Measurements from ENCODE around the gene FBXL15.

Gene FBXL15

GRCh38 chr10:102376901-102377300 lies 43.7 kb upstream of the FBXL15 start:
- no peak for TF ChIP-seq POLR2AphosphoS5 (IDR thresholded peaks at IDR 0.05; ENCODE audit: low read depth, low read length)
- no peak for TF ChIP-seq REST (IDR thresholded peaks at IDR 0.05; ENCODE audit: insufficient read depth in 1 of 2, low read depth in 2 of 2, low read length in 2 of 2)
- no peak for TF ChIP-seq FOXP2 (optimal IDR thresholded peaks at IDR 0.05; ENCODE audit: borderline replicate concordance, extremely low read depth, extremely low read length, insufficient read depth)
- no peak for TF ChIP-seq SIN3A (IDR thresholded peaks at IDR 0.05; ENCODE audit: borderline replicate concordance, insufficient read depth, low read length)
- TF ChIP-seq TAF1 (IDR thresholded peaks at IDR 0.05; ENCODE audit: borderline replicate concordance, insufficient read depth, low read length), result no peak

DNA sequence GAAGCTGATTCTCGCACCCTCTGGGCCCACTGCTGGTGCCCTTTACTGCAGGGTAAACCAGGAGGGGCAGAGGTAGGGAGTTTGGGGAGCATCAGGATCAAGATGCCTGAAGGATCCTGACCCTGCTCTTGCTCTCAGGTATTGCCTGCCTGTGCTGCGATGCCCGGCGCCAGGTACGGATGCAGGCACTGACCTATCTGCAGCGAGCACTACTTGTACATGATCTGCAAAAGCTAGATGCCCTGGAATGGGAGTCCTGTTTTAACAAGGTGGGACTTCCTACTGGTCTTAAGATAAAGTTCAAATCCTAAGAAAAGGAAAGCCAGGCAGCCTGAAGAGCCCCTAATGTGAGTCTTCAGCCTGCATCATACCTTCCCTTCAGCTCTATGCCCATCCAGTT lies 41.3 kb upstream of the FBXL15 start:
- TF ChIP-seq REST (IDR thresholded peaks at IDR 0.05; ENCODE audit: insufficient read depth in 1 of 2, low read depth in 2 of 2, low read length in 2 of 2) (no peak), TAF1 (IDR thresholded peaks at IDR 0.05; ENCODE audit: borderline replicate concordance, insufficient read depth, low read length) (no peak), FOXP2 (optimal IDR thresholded peaks at IDR 0.05; ENCODE audit: borderline replicate concordance, extremely low read depth, extremely low read length, insufficient read depth) (no peak), POLR2AphosphoS5 (IDR thresholded peaks at IDR 0.05; ENCODE audit: low read depth, low read length) (no peak), SIN3A (IDR thresholded peaks at IDR 0.05; ENCODE audit: borderline replicate concordance, insufficient read depth, low read length) (no peak)

DNA sequence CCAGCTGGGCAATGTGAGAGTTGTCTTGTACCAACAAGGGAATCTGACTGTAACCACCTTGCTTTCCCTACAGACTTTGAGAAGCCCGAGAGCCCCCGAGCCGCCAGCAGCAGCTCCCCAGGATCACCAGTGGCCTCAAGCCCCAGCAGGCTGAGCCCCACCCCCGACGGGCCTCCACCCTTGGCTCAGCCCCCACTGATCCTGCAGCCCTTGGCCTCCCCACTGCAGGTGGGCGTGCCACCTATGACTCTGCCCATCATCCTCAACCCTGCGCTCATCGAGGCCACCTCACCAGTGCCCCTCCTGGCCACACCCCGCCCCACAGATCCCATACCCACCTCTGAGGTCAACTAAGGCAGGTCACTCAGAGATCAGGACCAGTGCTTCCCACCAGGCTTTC lies 38.7 kb upstream of the FBXL15 start:
- TF ChIP-seq SIN3A (IDR thresholded peaks at IDR 0.05; ENCODE audit: borderline replicate concordance, insufficient read depth, low read length) (no peak), REST (IDR thresholded peaks at IDR 0.05; ENCODE audit: insufficient read depth in 1 of 2, low read depth in 2 of 2, low read length in 2 of 2) (no peak), POLR2AphosphoS5 (IDR thresholded peaks at IDR 0.05; ENCODE audit: low read depth, low read length) (no peak), TAF1 (IDR thresholded peaks at IDR 0.05; ENCODE audit: borderline replicate concordance, insufficient read depth, low read length) (no peak), FOXP2 (optimal IDR thresholded peaks at IDR 0.05; ENCODE audit: borderline replicate concordance, extremely low read depth, extremely low read length, insufficient read depth) (no peak)

GRCh38 chr10:102382871-102383270 lies 37.8 kb upstream of the FBXL15 start:
- TF ChIP-seq SIN3A (IDR thresholded peaks at IDR 0.05; ENCODE audit: borderline replicate concordance, insufficient read depth, low read length) (no peak), FOXP2 (optimal IDR thresholded peaks at IDR 0.05; ENCODE audit: borderline replicate concordance, extremely low read depth, extremely low read length, insufficient read depth) (no peak), POLR2AphosphoS5 (IDR thresholded peaks at IDR 0.05; ENCODE audit: low read depth, low read length) (no peak), TAF1 (IDR thresholded peaks at IDR 0.05; ENCODE audit: borderline replicate concordance, insufficient read depth, low read length) (no peak), REST (IDR thresholded peaks at IDR 0.05; ENCODE audit: insufficient read depth in 1 of 2, low read depth in 2 of 2, low read length in 2 of 2) (no peak)

GRCh38 chr10:102384053-102384452 lies 36.6 kb upstream of the FBXL15 start:
- TF ChIP-seq TAF1 (IDR thresholded peaks at IDR 0.05; ENCODE audit: borderline replicate concordance, insufficient read depth, low read length), result no peak
- TF ChIP-seq SIN3A (IDR thresholded peaks at IDR 0.05; ENCODE audit: borderline replicate concordance, insufficient read depth, low read length), result no peak
- no peak for TF ChIP-seq FOXP2 (optimal IDR thresholded peaks at IDR 0.05; ENCODE audit: borderline replicate concordance, extremely low read depth, extremely low read length, insufficient read depth)
- TF ChIP-seq REST (IDR thresholded peaks at IDR 0.05; ENCODE audit: insufficient read depth in 1 of 2, low read depth in 2 of 2, low read length in 2 of 2), result no peak
- no peak for TF ChIP-seq POLR2AphosphoS5 (IDR thresholded peaks at IDR 0.05; ENCODE audit: low read depth, low read length)

All from PFSK-1 (cell line).